ENCODE data around the gene TNS4.
"Not testable (repeated sequence)": the region's sequence is repeated elsewhere in the genome, so short reads cannot be mapped to it uniquely, and the experiment has no call there.

Gene TNS4

GRCh38 chr17:40501499-40501911 is at the start of gene TNS4:
Gene TNS4 (minus strand): TSS chr17:40501623. CDS start chr17:40496425, 5,198 bp downstream.
- DNase-seq: no peak

GRCh38 chr17:40550608-40551007 is 49.2 kb upstream of the TNS4 start:
- no peak for DNase-seq

- DNase-seq: no peak
Measured at GRCh38 chr17:40548982-40549685, 47.7 kb upstream of the TNS4 start.

GRCh38 chr17:40548491-40548981 is 47.1 kb upstream of the TNS4 start:
- no peak for DNase-seq

- no peak for DNase-seq
Measured at GRCh38 chr17:40547785-40548478, 46.5 kb upstream of the TNS4 start.

- no peak for DNase-seq
Measured at GRCh38 chr17:40547079-40547784, 45.8 kb upstream of the TNS4 start.

- DNase-seq: not testable (repeated sequence)
Measured at GRCh38 chr17:40546497-40546896, 45.1 kb upstream of the TNS4 start.

- DNase-seq: no peak
Measured at GRCh38 chr17:40545660-40546059, 44.2 kb upstream of the TNS4 start.

GRCh38 chr17:40542558-40543411 is 41.4 kb upstream of the TNS4 start:
- no peak for DNase-seq

- no peak for DNase-seq
Measured at GRCh38 chr17:40541873-40542557, 40.6 kb upstream of the TNS4 start.

GRCh38 chr17:40541060-40541872 is 39.8 kb upstream of the TNS4 start:
- peak; percentile 53 for DNase-seq

- no peak for DNase-seq
Measured at GRCh38 chr17:40540448-40540847, 39.0 kb upstream of the TNS4 start.

GRCh38 chr17:40539711-40540411 is 38.4 kb upstream of the TNS4 start:
- DNase-seq: no peak

- DNase-seq: no peak
Measured at GRCh38 chr17:40538936-40539705, 37.7 kb upstream of the TNS4 start.

GRCh38 chr17:40538019-40538935 is 36.9 kb upstream of the TNS4 start:
- DNase-seq: no peak

- DNase-seq: no peak
Measured at GRCh38 chr17:40536295-40537171, 35.1 kb upstream of the TNS4 start.

GRCh38 chr17:40535924-40536294 is 34.5 kb upstream of the TNS4 start:
- DNase-seq: no peak

- DNase-seq: no peak
Measured at GRCh38 chr17:40535438-40535837, 34.0 kb upstream of the TNS4 start.

Measured in activated T-cell treated with anti-CD3 and anti-CD28 coated beads for 4 hours (primary cell).